ENCODE data around the gene C16orf95. TPM values are rescaled to one million over a fixed set of nuclear protein-coding genes. Genes with fewer than 3 reads are reported as not detected.

C16orf95 gene
- total RNA-seq, 2 donors from 2014 or later, result 6.4 to 7.8 TPM

GRCh38 chr16:87310610-87311009 lies 6.6 kb downstream of the C16orf95 start:
- no peak overlapping the region for H3K27ac Mint-ChIP-seq
- Histone ChIP-seq H3K9me3 (ENCODE audit: control insufficient read depth, low read length) (peaks cover 7% of the 10 kb centered on the region), H3K4me3 (ENCODE audit: low read length) (no peak overlapping the region), H3K36me3 (ENCODE audit: control insufficient read depth, insufficient read depth, low read length) (no peaks in the 10 kb centered on the region), H3K4me1 (ENCODE audit: control insufficient read depth, insufficient read depth, low read length) (no peaks in the 10 kb centered on the region), H3K27ac (ENCODE audit: low read depth, low read length) (no peak overlapping the region), H3K9ac (ENCODE audit: extremely low read depth, low read length, poor library complexity, severe bottlenecking) (no peak overlapping the region), H3K27me3 (ENCODE audit: control insufficient read depth, insufficient read depth, low read length, poor library complexity, severe bottlenecking) (no peaks in the 10 kb centered on the region)
- no peak for TF ChIP-seq CTCF (conservative IDR thresholded peaks at IDR 0.05)
- no peaks in the 10 kb centered on the region for H3K27me3 Mint-ChIP-seq (ENCODE audit: insufficient read depth)
- 91 to 100% methylated on average over 2 to 5 of the region's 7 CpGs for WGBS, 2 experiments (ENCODE audit: insufficient coverage in 1 of 2, insufficient read length in 1 of 2)
- H3K4me3 Mint-ChIP-seq, result no peak overlapping the region
- peaks cover 6% of the 10 kb centered on the region for H3K4me1 Mint-ChIP-seq
- H3K36me3 Mint-ChIP-seq (ENCODE audit: low read depth), result peaks cover 7% of the 10 kb centered on the region
- DNase-seq, result no peak
- H3K9me3 Mint-ChIP-seq, result peaks cover 7% of the 10 kb centered on the region

- Mint-ChIP-seq H3K4me1 (peaks cover 8% of the 10 kb centered on the region), H3K27me3 (ENCODE audit: insufficient read depth) (no peaks in the 10 kb centered on the region), H3K9me3 (peaks cover 7% of the 10 kb centered on the region), H3K4me3 (no peak overlapping the region), H3K36me3 (ENCODE audit: low read depth) (peaks cover 7% of the 10 kb centered on the region), H3K27ac (no peak overlapping the region)
- Histone ChIP-seq H3K36me3 (ENCODE audit: control insufficient read depth, insufficient read depth, low read length) (no peaks in the 10 kb centered on the region), H3K4me3 (ENCODE audit: low read length) (no peak overlapping the region), H3K9ac (ENCODE audit: extremely low read depth, low read length, poor library complexity, severe bottlenecking) (no peak overlapping the region), H3K27ac (ENCODE audit: low read depth, low read length) (no peak overlapping the region), H3K27me3 (ENCODE audit: control insufficient read depth, insufficient read depth, low read length, poor library complexity, severe bottlenecking) (no peaks in the 10 kb centered on the region), H3K4me1 (ENCODE audit: control insufficient read depth, insufficient read depth, low read length) (no peaks in the 10 kb centered on the region), H3K9me3 (ENCODE audit: control insufficient read depth, low read length) (peaks cover 7% of the 10 kb centered on the region)
- 80 to 89% methylated on average over 3 to 5 of the region's 5 CpGs for WGBS, 2 experiments (ENCODE audit: insufficient coverage in 1 of 2, insufficient read length in 1 of 2)
- DNase-seq, result peak; percentile 35
- no peak for TF ChIP-seq CTCF (conservative IDR thresholded peaks at IDR 0.05)
Observed at GRCh38 chr16:87309620-87310525, 7.3 kb downstream of the C16orf95 start.

- no peak for DNase-seq
- Mint-ChIP-seq H3K27me3 (ENCODE audit: insufficient read depth) (no peaks in the 10 kb centered on the region), H3K4me3 (no peak overlapping the region), H3K4me1 (peaks cover 10% of the 10 kb centered on the region), H3K27ac (no peak overlapping the region), H3K9me3 (peaks cover 7% of the 10 kb centered on the region), H3K36me3 (ENCODE audit: low read depth) (peaks cover 7% of the 10 kb centered on the region)
- Histone ChIP-seq H3K27me3 (ENCODE audit: control insufficient read depth, insufficient read depth, low read length, poor library complexity, severe bottlenecking) (no peaks in the 10 kb centered on the region), H3K4me3 (ENCODE audit: low read length) (no peak overlapping the region), H3K9ac (ENCODE audit: extremely low read depth, low read length, poor library complexity, severe bottlenecking) (no peak overlapping the region), H3K36me3 (ENCODE audit: control insufficient read depth, insufficient read depth, low read length) (no peaks in the 10 kb centered on the region), H3K9me3 (ENCODE audit: control insufficient read depth, low read length) (peaks cover 7% of the 10 kb centered on the region), H3K4me1 (ENCODE audit: control insufficient read depth, insufficient read depth, low read length) (no peaks in the 10 kb centered on the region), H3K27ac (ENCODE audit: low read depth, low read length) (no peak overlapping the region)
- no peak for TF ChIP-seq CTCF (conservative IDR thresholded peaks at IDR 0.05)
- WGBS, 2 experiments (ENCODE audit: insufficient coverage in 1 of 2, insufficient read length in 1 of 2), result 95 to 100% methylated on average over 4 of the region's 4 CpGs
Observed at GRCh38 chr16:87308826-87309225, 8.4 kb downstream of the C16orf95 start.

Data from endodermal cell (in vitro differentiated cells).